ENCODE data around the gene U2AF1. TPM values are rescaled to one million over a fixed set of nuclear protein-coding genes. Genes with fewer than 3 reads are reported as not detected.
"Not testable (repeated sequence)": the region's sequence is repeated elsewhere in the genome, so short reads cannot be mapped to it uniquely, and the experiment has no call there.

Gene U2AF1, protein sequence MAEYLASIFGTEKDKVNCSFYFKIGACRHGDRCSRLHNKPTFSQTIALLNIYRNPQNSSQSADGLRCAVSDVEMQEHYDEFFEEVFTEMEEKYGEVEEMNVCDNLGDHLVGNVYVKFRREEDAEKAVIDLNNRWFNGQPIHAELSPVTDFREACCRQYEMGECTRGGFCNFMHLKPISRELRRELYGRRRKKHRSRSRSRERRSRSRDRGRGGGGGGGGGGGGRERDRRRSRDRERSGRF
- total RNA-seq, result 33.4 TPM

DNA sequence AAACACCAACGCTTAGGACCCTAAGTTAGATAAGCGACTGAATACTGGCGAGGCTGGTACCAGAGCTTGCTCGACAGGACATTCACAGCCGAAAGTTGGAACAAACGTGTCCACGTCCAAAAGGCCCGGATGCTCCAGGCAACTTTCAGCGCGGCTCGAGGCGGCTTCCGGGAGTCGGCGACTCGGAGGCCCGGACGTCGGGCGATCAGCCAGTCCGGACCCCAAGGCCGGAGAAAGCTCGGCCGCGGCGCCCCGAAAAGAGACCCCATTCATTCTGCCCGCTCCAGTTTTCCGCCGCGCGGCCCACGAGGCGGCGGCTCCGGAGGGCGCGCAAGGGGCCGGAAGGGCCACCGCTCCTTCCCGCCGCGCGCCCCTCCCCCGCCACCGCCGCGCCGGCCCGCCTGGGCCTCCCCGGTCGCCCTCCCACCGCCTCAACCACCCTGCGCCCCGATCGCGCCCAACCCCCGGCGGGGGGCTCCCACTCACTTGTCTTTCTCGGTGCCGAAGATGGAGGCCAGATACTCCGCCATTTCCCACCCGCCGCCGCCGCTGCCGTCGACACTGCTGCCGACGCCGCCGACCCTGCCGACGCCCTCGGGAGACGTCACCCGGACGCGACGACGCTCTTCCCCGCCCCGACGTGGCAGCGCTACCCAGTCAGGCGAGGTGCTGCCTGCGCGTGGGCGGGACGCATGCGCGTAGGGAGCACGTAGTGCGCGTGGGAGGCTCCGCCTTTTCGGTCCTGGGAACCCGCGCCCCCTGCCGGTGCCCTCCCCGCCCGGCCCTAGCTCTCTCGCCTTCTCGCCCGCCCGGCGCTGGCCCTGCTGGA lies at the start of gene U2AF1:
Gene U2AF1, minus strand, starts transcription at position 606 of the 829 bp plus-strand sequence. Its CDS starts 76 bp downstream, at position 530.
- peak; percentile 0 for DNase-seq

DNA sequence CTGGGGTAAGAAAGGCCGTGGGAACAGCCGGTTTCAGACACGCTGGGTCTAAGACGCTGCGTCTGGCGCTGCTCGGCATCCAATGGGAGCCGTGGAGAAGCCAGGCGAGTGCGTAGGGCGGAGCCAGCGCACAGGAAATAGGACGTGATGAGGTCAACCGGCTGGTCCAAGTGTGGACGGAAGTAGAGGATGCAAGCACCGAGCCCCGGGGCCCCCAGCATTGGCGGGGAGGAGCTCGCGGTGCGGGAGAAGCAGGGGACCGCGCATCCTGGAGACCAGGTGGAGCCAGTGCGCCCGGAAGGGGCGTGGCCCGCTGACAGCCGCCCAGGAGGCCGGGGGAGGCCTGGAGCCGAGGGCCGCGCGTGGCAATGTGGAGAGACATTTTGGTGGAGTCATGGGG lies 46.2 kb upstream of the U2AF1 start:
- not testable (repeated sequence) for DNase-seq

DNA sequence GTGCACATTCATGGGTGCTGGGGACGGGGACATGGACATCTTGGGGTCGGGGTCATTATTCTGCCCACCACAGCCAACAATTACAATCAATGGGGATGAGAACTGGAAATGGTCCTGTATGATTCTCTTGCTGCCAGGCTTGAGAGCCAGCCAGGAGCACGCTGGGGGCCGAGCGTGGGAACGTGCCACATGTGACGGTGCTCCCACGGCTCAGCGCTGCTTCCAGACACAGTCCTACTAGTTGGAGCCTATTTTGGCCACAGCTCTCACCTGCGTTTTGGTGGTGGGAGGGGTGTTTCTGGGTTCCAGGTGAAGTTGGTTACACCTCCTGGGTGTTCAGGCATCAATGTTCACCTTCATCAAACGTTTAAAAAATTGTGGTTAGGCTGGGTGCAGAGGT lies 42.0 kb upstream of the U2AF1 start:
- DNase-seq, result not testable (repeated sequence)

DNA sequence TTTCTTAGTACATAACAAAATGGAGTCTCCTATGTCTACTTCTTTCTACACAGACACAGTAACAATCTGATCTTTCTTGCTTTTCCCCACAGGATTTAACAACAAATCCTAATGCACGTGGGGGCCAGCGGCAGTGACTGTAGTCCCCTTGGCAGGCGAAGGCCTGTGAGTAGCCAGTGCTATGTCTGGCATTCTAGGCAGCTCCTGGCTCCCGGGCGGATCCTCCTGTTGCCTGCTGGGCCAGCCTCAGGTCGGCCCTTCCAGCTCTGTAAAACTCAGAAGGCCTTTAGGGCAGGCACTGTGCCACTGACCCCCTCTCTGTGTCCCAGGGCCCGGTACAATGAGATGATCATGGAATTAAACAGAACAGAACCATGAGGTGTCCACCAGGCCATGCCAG lies 40.6 kb upstream of the U2AF1 start:
- DNase-seq, result not testable (repeated sequence)

DNA sequence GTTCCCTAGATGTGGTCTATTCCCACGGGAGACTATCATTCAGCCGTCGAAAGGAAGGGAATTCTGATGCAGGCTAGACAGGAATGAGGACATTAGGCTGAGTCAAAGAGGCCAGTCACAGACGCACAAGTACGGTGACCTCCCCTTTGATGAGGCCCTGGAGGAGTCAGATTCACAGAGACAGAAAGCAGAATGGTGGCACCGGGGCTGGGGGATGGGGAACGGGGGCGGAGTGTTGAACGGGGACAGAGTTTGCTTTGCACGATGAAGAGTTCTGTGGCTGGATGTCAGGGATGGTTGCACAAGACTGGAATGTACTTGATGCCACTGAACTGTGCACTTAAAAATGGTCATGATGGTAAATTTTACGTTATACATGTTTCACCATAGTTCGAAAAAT lies 39.3 kb upstream of the U2AF1 start:
- DNase-seq, result not testable (repeated sequence)

DNA sequence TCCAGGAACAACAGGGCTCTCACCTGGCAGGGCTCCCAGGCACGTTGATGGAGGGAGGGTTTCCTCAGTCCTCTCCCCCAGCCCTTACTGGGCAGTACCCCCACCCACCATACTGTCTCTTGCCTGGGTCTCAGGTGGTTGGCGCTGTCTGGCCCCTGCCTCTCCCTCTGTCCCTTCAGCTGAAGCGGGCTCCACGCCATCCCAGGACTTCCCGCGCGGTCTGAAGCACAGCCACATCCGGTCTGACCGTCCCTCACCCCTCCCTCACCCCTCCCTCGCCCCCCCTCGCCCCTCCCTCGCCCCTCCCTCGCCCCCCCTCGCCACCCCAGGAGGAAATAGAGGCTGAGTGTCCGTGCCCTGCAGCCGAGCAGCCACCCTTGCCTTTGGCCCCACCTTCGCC lies 34.0 kb upstream of the U2AF1 start:
- not testable (repeated sequence) for DNase-seq

DNA sequence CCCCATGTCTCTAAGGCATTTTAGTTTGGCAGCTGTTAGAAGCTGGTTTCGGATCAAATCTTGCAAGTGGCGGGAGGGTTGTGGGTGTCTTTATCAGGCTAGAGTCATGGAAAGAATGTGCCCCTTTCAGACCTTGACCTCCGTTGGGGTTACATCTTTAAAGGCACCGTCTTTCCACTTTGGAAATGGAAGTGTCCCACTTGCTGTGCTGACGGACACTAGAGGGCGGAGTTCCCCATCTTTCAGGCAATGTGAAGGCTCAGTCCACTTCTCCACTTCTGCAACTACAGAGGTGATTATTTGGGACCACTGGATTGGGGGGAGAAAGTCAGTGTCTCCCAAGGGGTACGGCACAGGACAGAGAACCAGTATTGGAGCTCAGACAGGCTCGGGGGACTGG lies 31.6 kb upstream of the U2AF1 start:
- not testable (repeated sequence) for DNase-seq

DNA sequence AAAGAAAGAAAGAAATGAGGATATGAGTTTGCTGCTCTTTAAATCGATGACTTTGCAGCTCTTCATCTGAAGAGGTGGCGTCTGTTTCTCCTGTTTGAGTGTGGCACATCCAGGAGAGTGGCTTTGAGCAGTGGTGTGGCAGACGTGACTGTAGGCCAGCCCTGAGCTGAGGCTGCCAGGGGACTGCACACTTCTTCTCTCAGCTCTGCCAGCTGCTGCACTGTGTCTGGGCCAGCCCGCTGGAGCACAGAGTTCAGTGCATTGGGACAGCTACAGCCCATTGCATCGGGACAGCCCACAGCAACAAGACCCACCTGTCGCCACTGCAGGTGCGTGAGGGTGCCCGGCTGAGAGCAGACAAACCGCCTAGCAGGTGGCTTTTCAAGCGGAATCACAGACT lies 27.1 kb upstream of the U2AF1 start:
- DNase-seq, result not testable (repeated sequence)

DNA sequence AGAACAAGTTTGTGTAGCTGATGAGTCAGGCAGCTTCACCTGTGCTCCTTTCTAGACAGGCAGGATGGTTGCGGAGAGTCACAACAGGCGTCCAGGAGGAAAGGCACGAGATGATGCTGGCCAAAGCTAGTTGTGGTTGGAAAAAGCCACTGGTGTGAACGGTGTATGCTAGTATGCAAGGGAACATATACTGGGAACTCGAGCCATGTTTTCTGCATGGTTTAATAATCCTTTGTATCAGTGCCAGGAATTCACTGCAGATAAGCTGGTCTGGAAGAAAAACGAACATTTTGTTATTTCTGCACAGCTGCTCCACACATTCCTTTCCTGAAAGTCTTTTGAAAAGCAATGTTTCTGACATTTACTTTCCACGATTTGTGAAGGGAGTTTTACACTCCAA lies 22.7 kb upstream of the U2AF1 start:
- DNase-seq, result not testable (repeated sequence)

DNA sequence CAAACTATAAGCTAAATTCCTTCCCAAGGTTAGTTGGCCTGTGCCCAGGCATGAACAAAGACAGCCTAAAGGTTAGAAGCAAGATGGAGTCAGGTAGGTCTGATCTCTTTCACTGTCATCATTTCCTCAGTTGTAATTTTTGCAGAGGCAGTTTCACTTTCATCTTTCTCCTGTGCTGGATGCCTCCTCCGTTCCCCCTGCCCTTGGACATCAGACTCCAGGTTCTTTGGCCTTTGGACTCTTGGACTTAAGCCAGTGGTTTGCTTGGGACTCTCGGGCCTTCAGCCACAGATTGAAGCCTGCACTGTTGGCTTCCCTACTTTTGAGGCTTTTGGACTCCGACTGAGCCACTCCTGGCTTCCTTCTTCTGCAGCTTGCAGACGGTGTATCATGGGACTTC lies 8.6 kb upstream of the U2AF1 start:
- DNase-seq, result not testable (repeated sequence)

DNA sequence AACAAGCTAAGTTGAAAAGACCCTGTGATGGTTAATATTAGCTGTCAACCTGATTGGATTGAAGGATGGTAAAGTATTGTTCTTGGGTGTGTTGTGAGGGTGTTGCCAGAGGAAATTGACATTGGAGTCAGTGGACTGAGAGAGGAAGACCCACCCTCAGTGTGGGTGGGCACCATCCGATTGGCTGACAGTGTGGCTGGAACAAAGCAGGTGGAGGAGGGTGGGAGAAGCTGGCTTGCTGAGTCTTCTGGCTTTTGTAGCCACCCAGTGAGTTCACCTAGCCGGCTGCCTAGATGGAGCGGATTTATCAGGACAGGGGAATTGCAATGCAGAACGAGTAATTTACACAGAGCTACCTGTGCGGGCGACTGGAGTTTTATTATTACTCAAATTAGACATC lies 7.1 kb upstream of the U2AF1 start:
- not testable (repeated sequence) for DNase-seq

DNA sequence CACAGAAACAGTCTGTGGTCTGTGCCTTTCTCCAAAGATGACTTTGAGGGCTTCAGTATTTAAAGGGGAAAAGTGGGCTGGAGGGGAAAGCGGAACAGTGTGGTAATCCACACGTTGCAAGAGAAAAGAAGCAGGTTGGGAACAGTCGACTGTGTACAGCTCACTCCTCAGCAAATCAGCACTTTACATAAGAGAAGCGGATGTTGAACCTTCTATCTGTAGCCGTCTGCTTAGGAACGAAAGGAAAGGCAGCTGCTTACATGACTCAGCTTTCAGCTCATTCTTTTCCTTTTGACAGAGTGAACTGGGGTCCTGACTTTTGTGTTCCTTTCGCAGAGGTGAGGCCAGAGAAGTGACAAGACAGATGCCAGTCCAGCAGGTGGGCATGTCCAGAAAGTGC lies 1.6 kb upstream of the U2AF1 start:
- DNase-seq, result not testable (repeated sequence)

DNA sequence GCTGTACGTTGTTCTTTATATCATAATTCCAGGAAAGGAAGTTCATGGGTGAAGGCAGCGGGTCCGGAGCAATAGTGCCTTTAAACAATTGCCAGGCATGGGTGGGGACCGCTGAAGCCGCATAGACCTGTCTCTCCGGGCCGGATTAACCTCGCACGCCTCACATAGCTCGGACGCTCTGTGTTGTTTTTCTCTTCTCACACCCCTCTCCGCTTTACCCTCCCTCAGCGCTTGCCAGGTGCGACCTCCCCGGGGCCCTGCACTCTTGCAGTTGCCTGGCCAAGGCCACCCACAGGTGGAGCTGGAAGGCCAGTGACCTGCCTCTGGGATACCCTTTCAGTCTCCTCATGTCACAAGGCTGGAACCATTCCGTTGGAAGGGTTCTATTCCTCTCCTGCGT lies 807 bp upstream of the U2AF1 start:
- not testable (repeated sequence) for DNase-seq

DNA sequence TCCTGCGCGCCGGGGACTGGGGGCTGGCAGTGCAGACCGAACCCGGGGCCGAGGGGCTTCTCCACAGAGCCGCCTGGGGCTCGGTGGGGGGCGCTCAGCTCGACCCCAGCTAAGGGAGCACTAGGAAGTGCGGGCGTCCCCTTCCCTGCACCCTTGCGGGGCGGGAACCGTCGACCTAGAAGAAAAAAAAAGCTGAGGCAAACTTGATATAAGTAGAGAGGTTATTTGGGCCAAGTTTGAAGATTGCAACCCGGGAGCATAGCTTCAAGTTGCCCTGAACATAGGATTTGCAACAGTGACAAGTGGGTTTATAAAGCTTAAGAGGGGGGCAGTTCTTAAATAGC lies 396 bp upstream of the U2AF1 start:
- not testable (repeated sequence) for DNase-seq

DNA sequence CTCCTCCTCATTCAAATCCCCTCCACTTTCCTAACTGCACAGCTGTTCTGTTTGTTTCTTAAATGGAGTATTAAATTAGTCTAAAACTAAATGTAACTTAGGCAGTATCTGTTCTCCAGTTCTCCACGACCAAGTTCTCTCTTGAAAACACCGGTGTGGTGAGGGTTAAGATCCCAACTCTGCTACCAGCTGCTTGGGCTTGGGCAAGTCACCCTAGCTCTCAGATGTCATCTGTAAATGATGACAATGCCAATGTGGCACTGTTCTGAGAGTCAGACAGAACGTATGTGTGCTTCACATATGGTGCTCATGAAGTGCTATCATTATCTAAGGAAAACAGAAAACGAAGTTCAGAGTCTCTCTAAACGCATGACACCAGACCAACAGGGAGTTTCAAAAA lies 2.7 kb downstream of the U2AF1 start:
- DNase-seq, result not testable (repeated sequence)

DNA sequence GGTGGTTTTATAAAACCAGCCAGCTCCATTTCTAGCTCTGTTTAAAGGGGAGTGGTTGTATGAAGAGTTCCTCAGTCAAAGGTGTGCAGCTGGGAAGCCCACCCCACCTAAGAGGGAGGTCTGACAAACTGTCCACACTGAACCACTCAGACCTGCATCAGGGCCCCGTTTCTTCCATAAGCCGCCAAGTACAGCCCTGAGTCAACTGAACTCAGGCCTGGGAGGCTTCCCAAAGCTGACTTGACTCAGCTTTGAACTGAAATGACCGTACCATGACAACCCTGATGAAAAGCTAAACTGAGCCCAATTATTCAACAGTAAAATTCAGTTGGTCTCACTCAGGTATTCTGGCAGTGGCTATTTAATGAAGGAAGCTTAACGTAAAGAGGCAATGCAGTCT lies 5.1 kb downstream of the U2AF1 start:
- not testable (repeated sequence) for DNase-seq

DNA sequence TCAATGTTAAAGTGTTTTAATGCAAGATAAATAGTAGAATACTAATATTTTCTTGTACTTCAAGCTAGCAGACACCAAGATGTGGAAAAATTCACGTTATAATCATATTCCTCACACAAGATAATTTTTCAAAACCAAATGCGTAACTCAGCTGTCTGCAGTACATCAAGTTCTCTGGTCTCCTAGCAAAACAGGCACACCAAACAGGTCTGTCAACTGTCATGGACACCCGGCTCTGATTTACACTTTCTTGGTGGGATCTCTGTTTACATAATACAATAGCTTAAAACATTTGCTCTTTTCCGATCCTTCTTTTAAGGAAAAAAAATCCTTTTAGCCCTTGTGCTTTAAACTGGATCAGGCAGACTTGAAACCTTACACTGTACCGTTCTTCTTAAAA lies 5.7 kb downstream of the U2AF1 start:
- DNase-seq, result not testable (repeated sequence)

DNA sequence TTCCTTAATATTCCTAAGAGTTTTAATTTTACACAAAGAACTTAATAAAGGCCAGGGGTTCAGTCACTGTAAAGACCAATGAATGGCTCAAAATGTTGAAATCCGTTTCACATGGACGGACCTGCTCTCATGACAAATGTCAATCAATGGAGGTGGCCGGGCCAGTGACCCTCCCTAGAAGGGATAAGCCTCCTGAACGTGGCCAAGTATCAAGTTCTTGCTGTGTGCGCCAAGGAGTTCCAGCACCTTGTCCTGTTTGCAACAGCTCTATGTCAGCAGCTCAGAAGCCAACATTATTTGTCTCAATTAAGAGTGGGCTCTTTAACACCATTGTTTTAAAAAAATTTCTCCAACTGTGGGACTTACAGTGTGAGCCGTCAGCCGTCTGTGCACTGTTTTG lies 6.4 kb downstream of the U2AF1 start:
- not testable (repeated sequence) for DNase-seq

DNA sequence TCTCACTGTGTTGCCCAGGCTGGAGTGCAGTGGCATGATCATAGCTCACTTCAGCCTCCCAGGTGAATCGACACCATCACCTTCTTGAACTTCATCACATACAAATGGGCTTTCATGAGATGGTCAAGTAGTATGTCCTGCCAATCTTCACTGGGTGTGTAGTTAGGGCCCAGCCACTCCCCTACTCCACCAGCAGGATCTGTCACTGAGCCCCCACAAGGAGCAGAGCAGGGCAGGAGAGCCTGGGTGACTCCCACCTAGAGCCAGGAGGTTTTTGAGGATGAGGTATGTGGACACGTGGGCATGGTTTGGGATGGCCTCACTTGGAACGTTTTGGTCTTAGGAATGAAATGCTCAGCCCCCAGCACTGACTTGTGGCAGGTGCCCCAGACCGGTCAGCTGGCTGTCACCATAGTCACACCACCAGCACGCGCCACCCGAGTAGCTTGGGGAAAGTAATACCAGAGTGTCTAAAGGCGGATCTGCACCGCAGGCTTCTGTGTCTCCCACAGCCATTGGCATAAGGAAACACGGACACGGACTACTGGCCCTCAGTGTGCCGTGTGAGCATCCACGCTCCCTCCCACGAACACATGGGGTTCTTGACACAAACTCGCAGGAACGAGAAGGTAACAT lies 15.3 kb downstream of the U2AF1 start:
- DNase-seq, result not testable (repeated sequence)

DNA sequence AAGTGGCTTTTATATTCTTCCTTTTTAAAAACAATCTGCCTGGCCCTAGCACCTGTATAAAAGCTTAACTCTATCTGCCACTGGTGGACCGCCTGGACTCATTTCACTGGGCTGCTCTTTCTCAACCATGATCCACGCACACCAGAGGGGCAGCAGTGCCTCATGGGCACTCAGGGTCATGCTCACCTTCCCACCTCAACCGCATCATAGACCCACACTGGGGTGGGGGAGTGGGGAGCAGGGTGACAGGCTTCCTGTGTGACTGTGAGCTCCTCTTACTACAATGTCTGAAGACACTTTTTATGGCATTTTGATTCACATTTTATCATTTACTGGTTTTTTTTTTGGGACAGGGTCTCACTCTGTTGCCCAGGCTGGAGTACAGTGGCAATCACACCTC lies 16.4 kb downstream of the U2AF1 start:
- DNase-seq, result not testable (repeated sequence)

DNA sequence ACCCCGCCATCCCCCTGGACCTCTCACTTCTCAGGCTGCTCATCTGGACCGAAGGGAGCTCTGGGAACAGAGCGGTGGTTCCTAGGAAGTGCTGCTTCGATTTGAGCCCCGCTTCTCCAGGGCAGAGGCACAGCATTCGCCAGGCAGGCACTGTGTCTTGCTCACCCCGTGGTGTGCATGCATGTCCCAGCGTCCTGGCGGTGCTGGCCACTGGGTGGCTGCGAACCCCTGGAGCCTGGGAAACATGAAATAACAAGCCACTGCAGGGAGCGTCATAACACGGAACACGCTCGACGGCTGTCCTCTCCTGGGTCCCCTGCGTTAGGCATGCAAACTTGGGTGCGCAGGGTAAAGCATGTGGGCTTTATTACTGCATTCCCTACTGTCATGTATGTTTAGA lies 17.9 kb downstream of the U2AF1 start:
- not testable (repeated sequence) for DNase-seq

DNA sequence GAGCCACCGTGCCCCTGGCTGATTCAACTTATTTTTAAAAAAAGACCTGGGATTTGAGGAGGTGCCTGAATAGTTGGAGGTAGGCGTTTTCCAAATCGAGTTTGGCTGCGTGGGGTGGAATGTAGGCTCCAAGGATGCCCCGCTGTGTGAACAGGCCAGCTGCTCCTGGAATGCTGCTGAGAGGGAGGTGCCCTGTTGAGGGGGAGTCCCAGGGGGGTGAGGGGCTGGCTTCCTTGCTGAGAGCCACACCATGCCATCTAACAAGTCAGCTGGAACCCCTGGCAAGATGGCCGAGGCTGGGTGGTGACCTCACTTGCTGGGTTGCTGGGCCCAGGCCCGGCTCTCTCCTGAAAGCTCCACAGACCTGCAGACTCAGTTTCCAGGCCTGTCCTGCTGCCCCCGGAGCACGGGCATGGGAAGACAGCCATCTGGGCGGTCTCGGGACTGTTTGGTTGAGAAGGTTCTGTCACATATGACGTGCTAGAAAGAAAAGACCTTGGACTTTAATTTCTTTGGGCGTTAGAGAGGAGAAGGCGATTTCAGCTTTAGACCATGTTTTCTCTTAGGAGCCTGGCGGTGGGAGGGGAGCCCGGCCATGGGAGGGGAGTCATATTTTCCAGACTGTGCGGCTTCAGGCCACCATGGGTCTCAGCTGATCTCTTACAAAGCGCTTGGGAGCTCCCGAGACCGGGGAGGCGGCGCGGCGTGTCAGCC lies 24.6 kb downstream of the U2AF1 start:
- DNase-seq, result not testable (repeated sequence)

DNA sequence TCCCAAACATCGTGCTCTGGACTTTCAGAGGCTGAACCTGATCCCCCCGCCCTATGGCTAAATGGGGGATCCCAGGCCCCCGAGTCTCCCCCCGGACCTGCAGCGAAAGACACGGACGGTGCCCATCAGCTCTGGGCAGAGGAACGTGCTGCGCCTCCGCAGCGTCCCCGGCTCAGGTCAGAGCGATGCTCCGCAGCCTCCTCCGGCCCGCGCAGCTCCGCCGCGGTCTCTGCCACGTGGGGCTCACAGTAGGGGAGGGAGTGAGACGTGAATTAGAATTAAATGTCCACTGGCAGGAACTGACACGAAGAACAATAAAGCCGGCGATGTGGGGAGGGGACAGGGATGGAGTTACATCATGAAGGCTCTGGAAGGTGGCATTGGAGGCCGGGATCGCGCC lies 30.7 kb downstream of the U2AF1 start:
- not testable (repeated sequence) for DNase-seq
